Vagina (tissue), 2 donors: Measurements from ENCODE around the gene CLCN6. TPM values are rescaled to one million over a fixed set of nuclear protein-coding genes. Genes with fewer than 3 reads are reported as not detected.

Experiments used
- DNase-seq, 2 donors: peaks; one replicate each; pipeline ENCODE4 v3.0.0-alpha.2; 2017; ENCODE audit errors: extremely low spot score in 2 of 2
- H3K27ac ChIP-seq: fragments of 200-600 bp; sonication (generic); one replicate; pipeline ENCODE4 v1.5.1; 2019
- H3K27me3 ChIP-seq: fragments of 200-600 bp; sonication (generic); one replicate; pipeline ENCODE4 v1.5.1; 2019
- H3K36me3 ChIP-seq, 2 donors: fragments of 200-600 bp; sonication (generic); one replicate each; pipeline ENCODE4 v1.5.1; 2017 to 2019
- H3K4me1 ChIP-seq: fragments of 200-600 bp; sonication (generic); one replicate; pipeline ENCODE4 v1.5.1; 2019
- H3K4me3 ChIP-seq, 2 donors: fragments of 200-600 bp; sonication (generic); 1 replicate in 1 of 2; 2 replicates in 1 of 2; pipeline ENCODE4 v1.5.1; 2016 to 2019
- H3K9me3 ChIP-seq: fragments of 200-600 bp; sonication (generic); one replicate; pipeline ENCODE4 v1.5.1; 2019
- POLR2A ChIP-seq, 2 donors: fragments of 450-650 bp; IDR thresholded peaks; one replicate each; pipeline ENCODE4 v1.6.1; 2017; ENCODE audit warnings: antibody characterized with exemption in 2 of 2, mild to moderate bottlenecking in 2 of 2, moderate library complexity in 2 of 2
- POLR2AphosphoS5 ChIP-seq, 2 donors: sonication (generic); formaldehyde crosslinking; IDR thresholded peaks; one replicate each; pipeline ENCODE4 v1.9.0; 2017; ENCODE audit warnings: antibody characterized with exemption in 2 of 2, mild to moderate bottlenecking in 2 of 2, low read depth in 1 of 2; ENCODE audit not compliant: insufficient read depth in 1 of 2
- intact Hi-C: fragments of 100-400 bp; cut with DNase I; formaldehyde crosslinking; loops from one replicate; pipeline ENCODE4 v1.15.1; 2023
- total RNA-seq: library from RNA; depleted of rRNA; stranded (reverse); fragments of >200 nt; gene quantifications from one replicate; pipeline ENCODE4 v1.2.3, GENCODE V29; 2016
- TF ChIP-seq, protein P1 (sequence below), 3 experiments: fragments of 450-650 bp in 2 of 3; fragments of 200-600 bp in 1 of 3; sonication (generic) in 1 of 3; IDR thresholded peaks; one replicate each; pipeline ENCODE4 v1.5.1; 2017 to 2019; ENCODE audit warnings: antibody characterized with exemption in 3 of 3, mild to moderate bottlenecking in 2 of 3, moderate library complexity in 2 of 3

The CLCN6 gene
- total RNA-seq, 1 donor from 2014 or later: 19.2 TPM

DNA sequence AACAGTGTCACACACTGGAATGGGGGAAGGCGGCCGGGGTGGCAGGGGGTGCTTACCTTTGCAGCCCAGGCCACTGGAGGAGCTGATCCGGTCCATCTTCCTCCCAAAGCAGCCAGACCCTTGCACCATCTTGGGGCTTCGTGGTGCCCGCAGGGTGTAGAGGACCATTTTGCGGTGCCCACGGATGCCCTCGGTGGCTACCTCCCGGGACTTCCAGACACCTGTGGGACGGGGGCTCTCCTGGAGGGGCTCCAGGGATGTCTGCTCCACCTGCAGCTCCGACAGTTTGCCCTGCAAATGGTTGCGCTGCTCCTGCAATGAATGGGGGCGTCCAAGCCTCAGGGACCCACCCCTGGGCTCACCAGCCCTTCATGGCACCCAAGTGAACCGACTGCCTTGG, 52.2 kb downstream of the CLCN6 start:
- Histone ChIP-seq H3K9me3 (no peaks in the 10 kb centered on the region), H3K27ac (no peak overlapping the region), H3K27me3 (no peaks in the 10 kb centered on the region), H3K36me3 (no peaks in the 10 kb centered on the region), H3K4me3 (no peak overlapping the region), H3K4me1 (no peaks in the 10 kb centered on the region)
- TF ChIP-seq POLR2AphosphoS5 (IDR thresholded peaks at IDR 0.05; ENCODE audit: insufficient read depth in 1 of 2, low read depth in 1 of 2) (no peak), POLR2A (IDR thresholded peaks at IDR 0.05) (no peak)
- TF ChIP-seq, protein P1, sequence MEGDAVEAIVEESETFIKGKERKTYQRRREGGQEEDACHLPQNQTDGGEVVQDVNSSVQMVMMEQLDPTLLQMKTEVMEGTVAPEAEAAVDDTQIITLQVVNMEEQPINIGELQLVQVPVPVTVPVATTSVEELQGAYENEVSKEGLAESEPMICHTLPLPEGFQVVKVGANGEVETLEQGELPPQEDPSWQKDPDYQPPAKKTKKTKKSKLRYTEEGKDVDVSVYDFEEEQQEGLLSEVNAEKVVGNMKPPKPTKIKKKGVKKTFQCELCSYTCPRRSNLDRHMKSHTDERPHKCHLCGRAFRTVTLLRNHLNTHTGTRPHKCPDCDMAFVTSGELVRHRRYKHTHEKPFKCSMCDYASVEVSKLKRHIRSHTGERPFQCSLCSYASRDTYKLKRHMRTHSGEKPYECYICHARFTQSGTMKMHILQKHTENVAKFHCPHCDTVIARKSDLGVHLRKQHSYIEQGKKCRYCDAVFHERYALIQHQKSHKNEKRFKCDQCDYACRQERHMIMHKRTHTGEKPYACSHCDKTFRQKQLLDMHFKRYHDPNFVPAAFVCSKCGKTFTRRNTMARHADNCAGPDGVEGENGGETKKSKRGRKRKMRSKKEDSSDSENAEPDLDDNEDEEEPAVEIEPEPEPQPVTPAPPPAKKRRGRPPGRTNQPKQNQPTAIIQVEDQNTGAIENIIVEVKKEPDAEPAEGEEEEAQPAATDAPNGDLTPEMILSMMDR (IDR thresholded peaks at IDR 0.05): no peak
- DNase-seq: no peak
- intact Hi-C loops: no loop called here

GRCh38 chr1:11858613-11858967, 52.6 kb downstream of the CLCN6 start, which contains the start of gene NPPB:
TSS of gene NPPB (minus strand) at chr1:11858945. CDS start at chr1:11858833, 112 bp downstream.
- Histone ChIP-seq H3K9me3 (no peaks in the 10 kb centered on the region), H3K36me3 (no peaks in the 10 kb centered on the region), H3K4me1 (no peaks in the 10 kb centered on the region), H3K27ac (no peak within 1 kb of the TSS), H3K4me3 (no peak within 1 kb of the TSS), H3K27me3 (no peaks in the 10 kb centered on the region)
- intact Hi-C loops: no loop called here
- DNase-seq: no peak
- TF ChIP-seq, protein P1 (IDR thresholded peaks at IDR 0.05): no peak
- TF ChIP-seq POLR2AphosphoS5 (IDR thresholded peaks at IDR 0.05; ENCODE audit: insufficient read depth in 1 of 2, low read depth in 1 of 2) (no peak), POLR2A (IDR thresholded peaks at IDR 0.05) (no peak)

DNA sequence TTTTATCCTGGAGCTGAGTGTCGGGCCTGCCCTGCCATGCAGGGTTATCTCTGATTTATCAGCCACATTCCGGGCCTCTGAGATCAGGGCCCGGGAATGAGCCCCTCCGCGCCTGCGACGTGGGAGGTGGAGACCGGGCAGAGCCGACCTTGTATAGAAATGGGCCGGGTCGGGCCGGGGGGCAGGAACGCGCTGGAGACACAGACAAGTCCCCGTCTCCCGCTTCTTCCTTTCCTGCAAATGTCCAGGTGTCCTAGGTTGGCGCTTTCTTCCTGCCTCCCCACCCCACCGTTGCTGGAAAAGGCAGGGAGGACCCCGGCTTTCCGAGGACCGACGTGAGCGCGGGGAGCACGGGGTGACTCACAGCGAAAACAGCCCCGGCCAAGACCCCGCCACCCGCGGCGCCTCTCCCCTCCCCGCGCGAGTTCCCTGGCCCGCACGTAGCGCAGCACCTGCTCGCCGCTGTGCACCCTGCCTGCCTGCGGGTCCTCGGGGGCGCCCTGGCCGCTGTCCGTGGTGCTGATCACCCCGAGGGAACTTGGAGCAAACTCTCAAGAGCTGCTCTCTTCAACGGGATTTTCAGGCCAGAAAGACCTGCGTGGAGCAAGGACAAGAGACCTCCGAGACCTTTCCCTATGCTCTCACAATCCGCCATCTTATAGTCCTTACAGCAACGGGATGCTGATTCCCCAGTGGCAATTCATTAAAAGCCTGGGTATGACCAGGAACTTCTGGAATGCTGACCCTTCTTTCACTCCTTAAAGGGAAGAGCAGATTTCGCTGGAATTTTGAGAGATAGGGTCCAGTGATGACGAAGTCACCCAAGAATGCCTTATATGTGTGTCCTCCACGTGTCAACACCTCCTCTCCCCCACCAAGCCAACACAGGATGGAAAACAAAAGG, 53.2 kb downstream of the CLCN6 start:
- H3K27me3 ChIP-seq: no peaks in the 10 kb centered on the region
- no peaks in the 10 kb centered on the region for H3K4me1 ChIP-seq
- no peak overlapping the region for H3K27ac ChIP-seq
- no peaks in the 10 kb centered on the region for H3K9me3 ChIP-seq
- H3K36me3 ChIP-seq: no peaks in the 10 kb centered on the region
- TF ChIP-seq, protein P1 (IDR thresholded peaks at IDR 0.05): no peak
- TF ChIP-seq POLR2A (IDR thresholded peaks at IDR 0.05) (no peak), POLR2AphosphoS5 (IDR thresholded peaks at IDR 0.05; ENCODE audit: insufficient read depth in 1 of 2, low read depth in 1 of 2) (no peak)
- intact Hi-C loops: no loop called here
- H3K4me3 ChIP-seq: no peak overlapping the region
- DNase-seq: no peak

- no peaks in the 10 kb centered on the region for H3K36me3 ChIP-seq
- H3K9me3 ChIP-seq: no peaks in the 10 kb centered on the region
- TF ChIP-seq, protein P1 (IDR thresholded peaks at IDR 0.05): no peak
- no peak for TF ChIP-seq POLR2A (IDR thresholded peaks at IDR 0.05)
- no peak for TF ChIP-seq POLR2AphosphoS5 (IDR thresholded peaks at IDR 0.05; ENCODE audit: insufficient read depth in 1 of 2, low read depth in 1 of 2)
- no peaks in the 10 kb centered on the region for H3K4me1 ChIP-seq
- intact Hi-C loops: no loop called here
- H3K27me3 ChIP-seq: no peaks in the 10 kb centered on the region
- no peak overlapping the region for H3K27ac ChIP-seq
- no peak overlapping the region for H3K4me3 ChIP-seq
- no peak for DNase-seq
These were observed 54.1 kb downstream of the CLCN6 start for GRCh38 chr1:11860083-11860482.

- intact Hi-C loops: no loop called here
- TF ChIP-seq, protein P1 (IDR thresholded peaks at IDR 0.05): no peak
- no peak for TF ChIP-seq POLR2AphosphoS5 (IDR thresholded peaks at IDR 0.05; ENCODE audit: insufficient read depth in 1 of 2, low read depth in 1 of 2)
- TF ChIP-seq POLR2A (IDR thresholded peaks at IDR 0.05): no peak
- H3K27me3 ChIP-seq: no peaks in the 10 kb centered on the region
- no peak for DNase-seq
- H3K36me3 ChIP-seq: no peaks in the 10 kb centered on the region
- no peak overlapping the region for H3K4me3 ChIP-seq
- H3K9me3 ChIP-seq: no peaks in the 10 kb centered on the region
- H3K27ac ChIP-seq: no peak overlapping the region
- H3K4me1 ChIP-seq: no peaks in the 10 kb centered on the region
These were observed 54.6 kb downstream of the CLCN6 start for GRCh38 chr1:11860587-11860986.
